Measurements from ENCODE around the gene ZBTB8A. TPM values are rescaled to one million over a fixed set of nuclear protein-coding genes. Genes with fewer than 3 reads are reported as not detected.
A peak's percentile ranks its signal among the peaks of the same experiment; 100 is the strongest.

ZBTB8A gene
- total RNA-seq, 2 experiments from 2014 or later = 0.29 to 0.54 TPM

DNA sequence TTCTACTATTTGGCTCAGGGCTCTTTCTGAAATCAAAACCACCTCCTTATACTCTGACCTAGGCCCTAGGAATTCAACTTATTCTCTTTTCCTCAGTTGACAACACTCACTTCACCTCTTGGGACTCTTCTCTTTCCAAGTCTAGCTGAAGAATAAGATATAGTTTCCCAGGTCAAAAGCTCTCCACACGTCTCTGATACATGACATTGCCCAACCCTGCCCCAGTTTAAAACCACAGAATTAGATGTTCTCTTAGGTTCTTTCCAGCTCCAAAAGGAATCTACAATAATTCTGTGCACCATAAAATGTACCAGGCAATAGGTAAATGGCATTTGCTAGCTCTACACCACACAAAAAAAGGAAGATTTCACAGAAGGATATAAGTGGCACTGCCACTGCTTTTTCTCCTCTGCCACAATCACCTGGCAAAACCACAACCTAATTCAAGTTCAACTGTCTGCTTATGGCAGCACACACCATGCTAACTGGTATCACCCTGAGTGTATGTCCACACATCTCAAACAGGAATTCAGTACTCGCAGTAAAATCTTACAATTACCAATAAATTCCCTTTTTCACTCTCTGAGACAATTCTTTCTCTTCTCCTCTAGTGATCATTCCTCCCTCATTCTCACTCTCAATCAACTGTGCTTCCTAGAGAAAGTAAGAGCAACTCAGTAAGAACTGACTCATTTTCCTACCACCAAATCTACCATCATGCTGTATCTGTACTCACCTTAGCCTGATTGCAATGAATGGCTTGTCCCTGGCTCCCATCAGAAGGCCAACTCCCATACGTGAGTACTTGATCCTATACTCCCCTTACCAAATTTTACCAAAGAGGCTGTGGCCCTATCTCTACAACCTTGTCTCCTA is 83.8 kb downstream of the ZBTB8A start:
- TF ChIP-seq, protein P1, sequence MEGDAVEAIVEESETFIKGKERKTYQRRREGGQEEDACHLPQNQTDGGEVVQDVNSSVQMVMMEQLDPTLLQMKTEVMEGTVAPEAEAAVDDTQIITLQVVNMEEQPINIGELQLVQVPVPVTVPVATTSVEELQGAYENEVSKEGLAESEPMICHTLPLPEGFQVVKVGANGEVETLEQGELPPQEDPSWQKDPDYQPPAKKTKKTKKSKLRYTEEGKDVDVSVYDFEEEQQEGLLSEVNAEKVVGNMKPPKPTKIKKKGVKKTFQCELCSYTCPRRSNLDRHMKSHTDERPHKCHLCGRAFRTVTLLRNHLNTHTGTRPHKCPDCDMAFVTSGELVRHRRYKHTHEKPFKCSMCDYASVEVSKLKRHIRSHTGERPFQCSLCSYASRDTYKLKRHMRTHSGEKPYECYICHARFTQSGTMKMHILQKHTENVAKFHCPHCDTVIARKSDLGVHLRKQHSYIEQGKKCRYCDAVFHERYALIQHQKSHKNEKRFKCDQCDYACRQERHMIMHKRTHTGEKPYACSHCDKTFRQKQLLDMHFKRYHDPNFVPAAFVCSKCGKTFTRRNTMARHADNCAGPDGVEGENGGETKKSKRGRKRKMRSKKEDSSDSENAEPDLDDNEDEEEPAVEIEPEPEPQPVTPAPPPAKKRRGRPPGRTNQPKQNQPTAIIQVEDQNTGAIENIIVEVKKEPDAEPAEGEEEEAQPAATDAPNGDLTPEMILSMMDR (conservative IDR thresholded peaks at IDR 0.05; ENCODE audit: low read length) = no peak
- TF ChIP-seq EZH2phosphoT487 (IDR thresholded peaks at IDR 0.05; ENCODE audit: borderline replicate concordance, low read depth, low read length) = no peak
- POLR2A ChIA-PET = interaction anchor here (0.6 to 1.0 kb wide), 4 partner anchors 12 to 140 kb away, joined by 3 read pairs; no protein-coding TSS in a partner anchor
- no peaks in the 10 kb centered on the region for H3K9me3 ChIP-seq (ENCODE audit: low read length)
- H3K27ac ChIP-seq (ENCODE audit: low read depth, low read length, poor library complexity, severe bottlenecking) = peak overlapping the region; percentile 5
- H3K4me2 ChIP-seq (ENCODE audit: low read length) = no peak overlapping the region; the same call in 1 of the 2 replicates
- BruUV-seq (replicated peaks) = no TSS peak
- H3K9me2 ChIP-seq (ENCODE audit: insufficient read depth, low read length) = no peaks in the 10 kb centered on the region
- no peak overlapping the region for H3K4me3 ChIP-seq (ENCODE audit: low read depth, low read length, poor library complexity, severe bottlenecking)
- H2AFZ ChIP-seq (ENCODE audit: low read length) = no peak overlapping the region
- H3K79me2 ChIP-seq (ENCODE audit: insufficient read depth, low read depth, low read length) = peaks cover 7% of the 10 kb centered on the region; the same call in 1 of the 2 replicates
- peaks cover 34% of the 10 kb centered on the region for H3K4me1 ChIP-seq (ENCODE audit: insufficient read depth, low read length, poor library complexity, severe bottlenecking)
- H4K20me1 ChIP-seq (ENCODE audit: insufficient read depth, low read length) = no peaks in the 10 kb centered on the region
- CTCF ChIA-PET (ENCODE audit: unreplicated experiment) = no interaction called here
- intact Hi-C loops (cut with micrococcal nuclease; ENCODE audit: unreplicated experiment) = no loop called here
- H3K36me3 ChIP-seq (ENCODE audit: insufficient read depth, low read length) = peaks cover 81% of the 10 kb centered on the region
- no peak for DNase-seq (ENCODE audit: low spot score)

GRCh38 chr1:32623775-32624174 is 84.5 kb downstream of the ZBTB8A start:
- Histone ChIP-seq H3K4me1 (ENCODE audit: insufficient read depth, low read length, poor library complexity, severe bottlenecking) (peaks cover 42% of the 10 kb centered on the region), H3K9me2 (ENCODE audit: insufficient read depth, low read length) (no peaks in the 10 kb centered on the region), H3K9me3 (ENCODE audit: low read length) (no peaks in the 10 kb centered on the region), H3K4me3 (ENCODE audit: low read depth, low read length, poor library complexity, severe bottlenecking) (no peak overlapping the region), H3K36me3 (ENCODE audit: insufficient read depth, low read length) (peaks cover 81% of the 10 kb centered on the region), H3K27ac (ENCODE audit: low read depth, low read length, poor library complexity, severe bottlenecking) (peak overlapping the region; percentile 9), H2AFZ (ENCODE audit: low read length) (no peak overlapping the region), H4K20me1 (ENCODE audit: insufficient read depth, low read length) (no peaks in the 10 kb centered on the region), H3K4me2 (ENCODE audit: low read length) (no peak overlapping the region; the same call in 1 of the 2 replicates), H3K79me2 (ENCODE audit: insufficient read depth, low read depth, low read length) (peaks cover 7% of the 10 kb centered on the region; the same call in 1 of the 2 replicates)
- intact Hi-C loops (cut with micrococcal nuclease; ENCODE audit: unreplicated experiment) = no loop called here
- no TSS peak for BruUV-seq (replicated peaks)
- TF ChIP-seq EZH2phosphoT487 (IDR thresholded peaks at IDR 0.05; ENCODE audit: borderline replicate concordance, low read depth, low read length) = no peak
- TF ChIP-seq, protein P1 (conservative IDR thresholded peaks at IDR 0.05; ENCODE audit: low read length) = no peak
- ChIA-PET CTCF (ENCODE audit: unreplicated experiment) (no interaction called here), POLR2A (no interaction called here)
- DNase-seq (ENCODE audit: low spot score) = no peak

DNA sequence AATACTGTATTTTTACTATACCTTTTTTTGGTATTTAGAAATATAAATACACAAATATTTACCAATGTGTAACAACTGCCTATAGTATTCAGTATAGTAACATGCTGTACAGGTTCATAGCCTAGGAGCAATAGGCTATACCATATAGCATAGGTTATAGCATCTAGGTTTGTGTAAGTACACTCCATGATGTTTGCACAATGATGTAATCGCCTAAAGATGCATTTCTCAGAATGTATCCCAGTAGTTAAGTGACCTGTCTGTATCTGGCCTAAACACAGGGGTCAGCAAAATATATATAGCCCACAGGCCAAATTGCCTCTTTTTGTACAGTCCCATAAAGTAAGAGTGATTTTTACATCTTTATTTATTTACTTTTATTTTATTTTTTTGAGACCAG is 86.9 kb downstream of the ZBTB8A start:
- TF ChIP-seq, protein P1 (conservative IDR thresholded peaks at IDR 0.05; ENCODE audit: low read length) = no peak
- TF ChIP-seq EZH2phosphoT487 (IDR thresholded peaks at IDR 0.05; ENCODE audit: borderline replicate concordance, low read depth, low read length) = no peak
- POLR2A ChIA-PET = no interaction called here
- H3K4me3 ChIP-seq (ENCODE audit: low read depth, low read length, poor library complexity, severe bottlenecking) = no peak overlapping the region
- H3K27ac ChIP-seq (ENCODE audit: low read depth, low read length, poor library complexity, severe bottlenecking) = no peak overlapping the region
- H3K4me1 ChIP-seq (ENCODE audit: insufficient read depth, low read length, poor library complexity, severe bottlenecking) = peaks cover 59% of the 10 kb centered on the region
- CTCF ChIA-PET (ENCODE audit: unreplicated experiment) = no interaction called here
- no peak for DNase-seq (ENCODE audit: low spot score)
- no peak overlapping the region for H3K4me2 ChIP-seq (ENCODE audit: low read length)
- H4K20me1 ChIP-seq (ENCODE audit: insufficient read depth, low read length) = no peaks in the 10 kb centered on the region
- peaks cover 23% of the 10 kb centered on the region; the same call in 1 of the 2 replicates for H3K79me2 ChIP-seq (ENCODE audit: insufficient read depth, low read depth, low read length)
- peaks cover 82% of the 10 kb centered on the region for H3K36me3 ChIP-seq (ENCODE audit: insufficient read depth, low read length)
- no peaks in the 10 kb centered on the region for H3K9me2 ChIP-seq (ENCODE audit: insufficient read depth, low read length)
- intact Hi-C loops (cut with micrococcal nuclease; ENCODE audit: unreplicated experiment) = no loop called here
- H2AFZ ChIP-seq (ENCODE audit: low read length) = no peak overlapping the region
- BruUV-seq (replicated peaks) = no TSS peak
- no peaks in the 10 kb centered on the region for H3K9me3 ChIP-seq (ENCODE audit: low read length)
